Astrocyte (in vitro differentiated cells and primary cell): ENCODE data around the gene EEF1AKMT1. TPM values are rescaled to one million over a fixed set of nuclear protein-coding genes. Genes with fewer than 3 reads are reported as not detected.
A peak's percentile ranks its signal among the peaks of the same experiment; 100 is the strongest.

Experiments
- DNase-seq: peaks from one replicate; pipeline ENCODE4 v3.0.0-alpha.2; 2010; ENCODE audit warnings: low read depth
- FAIRE-seq: peaks from 2 replicates; lab custom pipeline; 2011; peaks lifted over from hg19 to GRCh38; lab: Jason Lieb, UNC
- H2AFZ ChIP-seq: 2 replicates; pipeline ENCODE4 v1.6.0; 2012; ENCODE audit warnings: low read depth, low read length, inconsistent platforms
- H3K27ac ChIP-seq: 2 replicates; pipeline ENCODE4 v1.5.1; 2011; ENCODE audit warnings: low read depth, low read length, inconsistent platforms
- H3K27me3 ChIP-seq: 2 replicates; pipeline ENCODE4 v1.6.0; 2011; ENCODE audit warnings: low read length, inconsistent platforms; ENCODE audit not compliant: insufficient read depth
- H3K36me3 ChIP-seq: 2 replicates; pipeline ENCODE4 v1.5.1; 2011; ENCODE audit warnings: low read length, inconsistent platforms; ENCODE audit not compliant: insufficient read depth
- H3K4me1 ChIP-seq: 2 replicates; pipeline ENCODE4 v1.5.1; 2011; ENCODE audit warnings: low read length, inconsistent platforms; ENCODE audit not compliant: insufficient read depth
- H3K4me2 ChIP-seq: 2 replicates; pipeline ENCODE4 v1.6.0; 2012; ENCODE audit warnings: low read length, inconsistent platforms
- H3K4me3 ChIP-seq: 2 replicates; pipeline ENCODE4 v1.5.1; 2011; ENCODE audit warnings: low read depth, mild to moderate bottlenecking, low read length, inconsistent platforms; ENCODE audit not compliant: insufficient read depth
- H3K79me2 ChIP-seq: 2 replicates; pipeline ENCODE4 v1.6.0; 2012; ENCODE audit warnings: mild to moderate bottlenecking, low read length, inconsistent platforms; ENCODE audit not compliant: insufficient read depth
- H3K9ac ChIP-seq: 2 replicates; pipeline ENCODE4 v1.6.0; 2012; ENCODE audit warnings: mild to moderate bottlenecking, low read length, inconsistent platforms
- H3K9me3 ChIP-seq: 2 replicates; pipeline ENCODE4 v1.5.1; 2012; ENCODE audit warnings: low read depth, mild to moderate bottlenecking, low read length, inconsistent platforms; ENCODE audit not compliant: insufficient read depth
- H4K20me1 ChIP-seq: 2 replicates; pipeline ENCODE4 v1.6.0; 2012; ENCODE audit warnings: low read length, inconsistent platforms; ENCODE audit not compliant: insufficient read depth
- H3K27ac Mint-ChIP-seq: one replicate; pipeline ENCODE4 v1.8.0; 2021; ENCODE audit warnings: mild to moderate bottlenecking, mixed read lengths; ENCODE audit not compliant: unreplicated experiment
- H3K27me3 Mint-ChIP-seq: one replicate; pipeline ENCODE4 v1.8.0; 2021; ENCODE audit warnings: low read depth, mixed read lengths; ENCODE audit not compliant: unreplicated experiment
- H3K36me3 Mint-ChIP-seq: one replicate; pipeline ENCODE4 v1.8.0; 2021; ENCODE audit warnings: low read depth, mixed read lengths; ENCODE audit not compliant: unreplicated experiment
- H3K4me1 Mint-ChIP-seq: one replicate; pipeline ENCODE4 v1.8.0; 2021; ENCODE audit warnings: low read depth, mixed read lengths; ENCODE audit not compliant: unreplicated experiment
- H3K4me3 Mint-ChIP-seq: one replicate; pipeline ENCODE4 v1.8.0; 2021; ENCODE audit warnings: mild to moderate bottlenecking, moderate library complexity, mixed read lengths; ENCODE audit not compliant: unreplicated experiment
- H3K9me3 Mint-ChIP-seq: one replicate; pipeline ENCODE4 v1.8.0; 2021; ENCODE audit warnings: mild to moderate bottlenecking, mixed read lengths; ENCODE audit not compliant: unreplicated experiment
- CTCF ChIP-seq: IDR thresholded peaks from 2 replicates; pipeline ENCODE4 v1.5.1; 2011; ENCODE audit warnings: low read depth, mild to moderate bottlenecking, inconsistent platforms, low read length, moderate library complexity; ENCODE audit not compliant: insufficient read depth
- EZH2 ChIP-seq: IDR thresholded peaks from 2 replicates; pipeline ENCODE4 v1.6.1; 2012; ENCODE audit warnings: mild to moderate bottlenecking, low read length, inconsistent platforms; ENCODE audit not compliant: insufficient read depth
- total RNA-seq: library from RNA; stranded (reverse); gene quantifications from 2 replicates; pipeline ENCODE4 v1.2.1, GENCODE V29; 2021

Gene EEF1AKMT1
- total RNA-seq, 1 donor from 2014 or later = 6.7 TPM

- Histone ChIP-seq H3K27me3 (no peaks in the 10 kb centered on the region), H3K9ac (peak overlapping the region; percentile 85), H3K4me3 (peak overlapping the region; percentile 63), H2AFZ (no peak overlapping the region), H3K9me3 (no peaks in the 10 kb centered on the region), H3K27ac (peak overlapping the region; percentile 82), H3K79me2 (peaks cover 14% of the 10 kb centered on the region), H4K20me1 (no peaks in the 10 kb centered on the region), H3K4me1 (peaks cover 9% of the 10 kb centered on the region), H3K36me3 (peaks cover 2% of the 10 kb centered on the region), H3K4me2 (peak overlapping the region; percentile 92)
- peaks cover 4% of the 10 kb centered on the region for H3K4me1 Mint-ChIP-seq
- no peaks in the 10 kb centered on the region for H3K27me3 Mint-ChIP-seq
- DNase-seq (peak; percentile 36), FAIRE-seq (no peak)
- peak overlapping the region; percentile 95 for H3K4me3 Mint-ChIP-seq
- H3K36me3 Mint-ChIP-seq = peaks cover 15% of the 10 kb centered on the region
- H3K27ac Mint-ChIP-seq = peak overlapping the region; percentile 98
- H3K9me3 Mint-ChIP-seq = peaks cover 13% of the 10 kb centered on the region
- TF ChIP-seq EZH2 = no peak
- TF ChIP-seq CTCF = no peak
Measured at GRCh38 chr13:20772401-20773131, 1.2 kb downstream of the EEF1AKMT1 start.

- Mint-ChIP-seq H3K27ac (no peak overlapping the region), H3K4me3 (no peak overlapping the region), H3K27me3 (no peaks in the 10 kb centered on the region), H3K4me1 (peaks cover 4% of the 10 kb centered on the region), H3K9me3 (peaks cover 15% of the 10 kb centered on the region), H3K36me3 (peaks cover 15% of the 10 kb centered on the region)
- Histone ChIP-seq H3K4me3 (no peak overlapping the region), H3K4me1 (peaks cover 9% of the 10 kb centered on the region), H3K27ac (no peak overlapping the region), H3K9me3 (no peaks in the 10 kb centered on the region), H4K20me1 (no peaks in the 10 kb centered on the region), H3K36me3 (peaks cover 2% of the 10 kb centered on the region), H3K4me2 (no peak overlapping the region), H3K9ac (no peak overlapping the region), H3K79me2 (peaks cover 14% of the 10 kb centered on the region), H3K27me3 (no peaks in the 10 kb centered on the region), H2AFZ (no peak overlapping the region)
- DNase-seq (no peak), FAIRE-seq (no peak)
- TF ChIP-seq CTCF (no peak), EZH2 (no peak)
Measured at GRCh38 chr13:20769834-20770233, 3.9 kb downstream of the EEF1AKMT1 start.

- no peaks in the 10 kb centered on the region for H4K20me1 ChIP-seq
- no peak overlapping the region for H2AFZ ChIP-seq
- no peak overlapping the region for H3K27ac ChIP-seq
- no peak for FAIRE-seq
- H3K4me3 ChIP-seq = no peak overlapping the region
- H3K79me2 ChIP-seq = peaks cover 14% of the 10 kb centered on the region
- peaks cover 15% of the 10 kb centered on the region for H3K36me3 Mint-ChIP-seq
- H3K9me3 Mint-ChIP-seq = peaks cover 15% of the 10 kb centered on the region
- no peak overlapping the region for H3K4me2 ChIP-seq
- peaks cover 4% of the 10 kb centered on the region for H3K4me1 Mint-ChIP-seq
- H3K4me1 ChIP-seq = peaks cover 9% of the 10 kb centered on the region
- no peak overlapping the region for H3K27ac Mint-ChIP-seq
- H3K4me3 Mint-ChIP-seq = no peak overlapping the region
- H3K27me3 ChIP-seq = no peaks in the 10 kb centered on the region
- peaks cover 2% of the 10 kb centered on the region for H3K36me3 ChIP-seq
- H3K27me3 Mint-ChIP-seq = no peaks in the 10 kb centered on the region
- TF ChIP-seq CTCF (no peak), EZH2 (no peak)
- no peak overlapping the region for H3K9ac ChIP-seq
- H3K9me3 ChIP-seq = no peaks in the 10 kb centered on the region
- DNase-seq = no peak
Measured at GRCh38 chr13:20769091-20769490, 4.7 kb downstream of the EEF1AKMT1 start.
